ENCODE results near the gene PLAAT3.
"Not testable (repeated sequence)": the region's sequence is repeated elsewhere in the genome, so short reads cannot be mapped to it uniquely, and the experiment has no call there.

The PLAAT3 gene

DNA sequence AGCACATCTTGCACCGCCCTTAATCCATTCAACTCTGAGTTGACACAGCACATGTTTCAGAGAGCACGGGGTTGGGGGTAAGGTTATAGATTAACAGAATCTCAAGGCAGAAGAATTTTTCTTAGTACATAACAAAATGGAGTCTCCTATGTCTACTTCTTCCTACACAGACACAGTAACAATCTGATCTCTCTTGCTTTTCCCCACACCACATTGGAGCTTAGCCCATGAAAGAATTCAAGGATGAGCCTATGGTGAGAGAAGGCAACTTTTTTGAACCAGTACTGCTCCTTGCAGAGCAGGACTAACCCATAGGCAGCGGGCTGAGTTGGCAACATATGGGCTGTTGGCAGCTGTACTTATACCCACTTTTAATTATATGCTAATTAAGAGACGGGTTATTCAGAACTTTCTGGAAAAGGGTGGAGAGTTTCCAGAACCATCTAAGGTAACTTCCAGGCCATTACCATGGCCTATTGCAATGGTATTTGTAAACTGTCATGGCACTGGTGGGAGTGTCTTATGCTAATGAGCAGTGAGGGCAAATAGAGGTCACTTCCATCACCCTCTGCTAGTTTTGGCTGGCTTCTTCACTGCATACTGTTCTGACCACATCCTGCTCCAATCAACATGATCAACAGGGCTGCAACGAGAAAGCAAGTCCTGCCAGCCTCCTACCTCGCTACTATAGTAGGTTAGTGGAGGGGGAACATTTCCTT is 83.0 kb downstream of the PLAAT3 start:
- not testable (repeated sequence) for H3K36me3 ChIP-seq (ENCODE audit: control insufficient read depth, insufficient read depth, low read length); H3K9me3 ChIP-seq (ENCODE audit: control insufficient read depth, insufficient read depth, low read length); H3K27me3 ChIP-seq (ENCODE audit: control insufficient read depth, insufficient read depth, low read length); H3K4me3 ChIP-seq (ENCODE audit: low read depth, low read length)
- Histone ChIP-seq H3K9ac (ENCODE audit: low read depth, low read length) (peak overlapping the region; percentile 70), H3K4me1 (ENCODE audit: control insufficient read depth, insufficient read depth, low read length) (peaks cover 40% of the 10 kb centered on the region)

DNA sequence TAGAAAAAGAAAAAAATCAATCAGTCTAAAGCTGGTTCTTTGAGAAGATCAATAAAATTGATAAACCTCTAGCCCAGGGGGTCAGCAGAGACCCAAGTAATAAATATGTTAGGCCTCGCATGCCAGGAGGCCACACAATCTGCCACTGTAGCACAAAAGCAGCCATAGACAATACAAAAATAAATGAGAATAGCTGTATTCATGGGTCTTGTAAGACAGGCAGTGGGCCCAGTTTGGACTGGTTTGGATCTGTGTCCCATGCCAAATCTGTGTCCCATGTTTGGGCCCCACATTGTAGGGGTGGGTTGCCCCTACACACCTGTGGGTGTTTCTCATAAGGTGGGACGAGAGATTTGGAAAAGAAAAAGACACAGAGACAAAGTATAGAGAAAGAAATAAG is 84.2 kb downstream of the PLAAT3 start:
- Histone ChIP-seq H3K36me3 (ENCODE audit: control insufficient read depth, insufficient read depth, low read length) (no peaks in the 10 kb centered on the region), H3K4me1 (ENCODE audit: control insufficient read depth, insufficient read depth, low read length) (peaks cover 40% of the 10 kb centered on the region), H3K4me3 (ENCODE audit: low read depth, low read length) (peak overlapping the region; percentile 36), H3K9me3 (ENCODE audit: control insufficient read depth, insufficient read depth, low read length) (no peaks in the 10 kb centered on the region), H3K9ac (ENCODE audit: low read depth, low read length) (peak overlapping the region; percentile 86), H3K27me3 (ENCODE audit: control insufficient read depth, insufficient read depth, low read length) (no peaks in the 10 kb centered on the region)

GRCh38 chr11:63529373-63529772 is 84.9 kb downstream of the PLAAT3 start:
- not testable (repeated sequence) for H3K9me3 ChIP-seq (ENCODE audit: control insufficient read depth, insufficient read depth, low read length); H3K27me3 ChIP-seq (ENCODE audit: control insufficient read depth, insufficient read depth, low read length); H3K36me3 ChIP-seq (ENCODE audit: control insufficient read depth, insufficient read depth, low read length)
- Histone ChIP-seq H3K4me1 (ENCODE audit: control insufficient read depth, insufficient read depth, low read length) (peaks cover 40% of the 10 kb centered on the region), H3K9ac (ENCODE audit: low read depth, low read length) (peak overlapping the region; percentile 86), H3K4me3 (ENCODE audit: low read depth, low read length) (peak overlapping the region; percentile 36)

GRCh38 chr11:63528729-63529278 is 85.4 kb downstream of the PLAAT3 start:
- not testable (repeated sequence) for H3K27me3 ChIP-seq (ENCODE audit: control insufficient read depth, insufficient read depth, low read length); H3K36me3 ChIP-seq (ENCODE audit: control insufficient read depth, insufficient read depth, low read length); H3K9me3 ChIP-seq (ENCODE audit: control insufficient read depth, insufficient read depth, low read length)
- peak overlapping the region; percentile 86 for H3K9ac ChIP-seq (ENCODE audit: low read depth, low read length)
- H3K4me1 ChIP-seq (ENCODE audit: control insufficient read depth, insufficient read depth, low read length), result peaks cover 40% of the 10 kb centered on the region
- peak overlapping the region; percentile 37 for H3K4me3 ChIP-seq (ENCODE audit: low read depth, low read length)

DNA sequence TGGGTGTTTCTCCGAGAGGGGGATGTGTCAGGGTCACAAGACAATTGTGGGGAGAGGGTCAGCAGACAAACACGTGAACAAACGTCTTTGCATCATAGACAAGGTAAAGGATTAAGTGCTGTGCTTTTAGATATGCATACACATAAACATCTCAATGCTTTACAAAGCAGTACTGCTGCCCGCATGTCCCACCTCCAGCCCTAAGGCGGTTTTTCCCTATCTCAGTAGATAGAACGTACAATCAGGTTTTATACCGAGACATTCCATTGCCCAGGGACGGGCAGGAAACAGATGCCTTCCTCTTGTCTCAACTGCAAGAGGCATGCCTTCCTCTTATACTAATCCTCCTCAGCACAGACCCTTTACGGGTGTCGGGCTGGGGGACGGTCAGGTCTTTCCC is 86.1 kb downstream of the PLAAT3 start:
- H3K9ac ChIP-seq (ENCODE audit: low read depth, low read length); H3K9me3 ChIP-seq (ENCODE audit: control insufficient read depth, insufficient read depth, low read length): not testable (repeated sequence)

GRCh38 chr11:63527667-63528066 is 86.6 kb downstream of the PLAAT3 start:
- peaks cover 29% of the 10 kb centered on the region for H3K4me1 ChIP-seq (ENCODE audit: control insufficient read depth, insufficient read depth, low read length)
- H3K9me3 ChIP-seq (ENCODE audit: control insufficient read depth, insufficient read depth, low read length), result peaks cover 8% of the 10 kb centered on the region
- H3K9ac ChIP-seq (ENCODE audit: low read depth, low read length), result peak overlapping the region; percentile 65
- peaks cover 2% of the 10 kb centered on the region for H3K36me3 ChIP-seq (ENCODE audit: control insufficient read depth, insufficient read depth, low read length)
- no peak overlapping the region for H3K4me3 ChIP-seq (ENCODE audit: low read depth, low read length)
- no peaks in the 10 kb centered on the region for H3K27me3 ChIP-seq (ENCODE audit: control insufficient read depth, insufficient read depth, low read length)

More for the DNA sequence above, 86.1 kb downstream of the PLAAT3 start:
- H3K4me3 ChIP-seq (ENCODE audit: low read depth, low read length); H3K27me3 ChIP-seq (ENCODE audit: control insufficient read depth, insufficient read depth, low read length); H3K36me3 ChIP-seq (ENCODE audit: control insufficient read depth, insufficient read depth, low read length): not testable (repeated sequence)
- peaks cover 34% of the 10 kb centered on the region for H3K4me1 ChIP-seq (ENCODE audit: control insufficient read depth, insufficient read depth, low read length)
